ENCODE results near the gene P4HTM. TPM values are rescaled to one million over a fixed set of nuclear protein-coding genes. Genes with fewer than 3 reads are reported as not detected.
"Not testable (repeated sequence)": the region's sequence is repeated elsewhere in the genome, so short reads cannot be mapped to it uniquely, and the experiment has no call there.

The P4HTM gene
- total RNA-seq, 1 experiment from 2014 or later = not detected

- no peak for DNase-seq
- Histone ChIP-seq H3K36me3 (no peaks in the 10 kb centered on the region), H3K4me3 (no peak overlapping the region), H3K27me3 (no peaks in the 10 kb centered on the region), H3K9me3 (no peaks in the 10 kb centered on the region)
Measured at GRCh38 chr3:49001155-49001554, 11.1 kb downstream of the P4HTM start.

- H3K27me3 ChIP-seq = no peaks in the 10 kb centered on the region
- no peak overlapping the region for H3K4me3 ChIP-seq
- H3K9me3 ChIP-seq = no peaks in the 10 kb centered on the region
- H3K36me3 ChIP-seq = no peaks in the 10 kb centered on the region
- DNase-seq = no peak
Measured at GRCh38 chr3:49004352-49005302, 14.6 kb downstream of the P4HTM start.

DNA sequence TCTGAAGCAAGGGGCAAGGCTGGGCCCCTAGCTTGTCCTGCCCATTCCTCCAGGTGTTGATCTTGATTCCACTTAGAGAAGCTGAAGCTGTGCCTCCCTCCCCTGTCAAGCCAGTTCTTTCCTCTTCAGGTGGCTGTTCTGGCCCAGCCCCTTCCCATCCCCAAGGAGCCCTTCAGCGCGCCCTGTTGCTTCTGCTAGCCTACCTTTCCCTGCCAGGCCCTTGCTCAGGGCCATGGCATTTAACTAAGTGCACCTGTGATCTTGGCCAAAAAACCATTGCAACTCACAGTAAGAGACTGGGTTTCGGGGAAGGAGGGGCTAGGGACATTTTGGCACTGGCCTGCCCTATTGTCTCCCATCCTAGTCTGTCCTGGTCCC lies 15.3 kb downstream of the P4HTM start:
- H3K27me3 ChIP-seq = no peaks in the 10 kb centered on the region
- no peaks in the 10 kb centered on the region for H3K36me3 ChIP-seq
- DNase-seq = no peak
- no peaks in the 10 kb centered on the region for H3K9me3 ChIP-seq
- H3K4me3 ChIP-seq = no peak overlapping the region

- H3K9me3 ChIP-seq = no peaks in the 10 kb centered on the region
- DNase-seq = no peak
- H3K27me3 ChIP-seq = no peaks in the 10 kb centered on the region
- peak overlapping the region; percentile 73 for H3K4me3 ChIP-seq
- no peaks in the 10 kb centered on the region for H3K36me3 ChIP-seq
Measured at GRCh38 chr3:49005998-49006397, 16.0 kb downstream of the P4HTM start.

DNA sequence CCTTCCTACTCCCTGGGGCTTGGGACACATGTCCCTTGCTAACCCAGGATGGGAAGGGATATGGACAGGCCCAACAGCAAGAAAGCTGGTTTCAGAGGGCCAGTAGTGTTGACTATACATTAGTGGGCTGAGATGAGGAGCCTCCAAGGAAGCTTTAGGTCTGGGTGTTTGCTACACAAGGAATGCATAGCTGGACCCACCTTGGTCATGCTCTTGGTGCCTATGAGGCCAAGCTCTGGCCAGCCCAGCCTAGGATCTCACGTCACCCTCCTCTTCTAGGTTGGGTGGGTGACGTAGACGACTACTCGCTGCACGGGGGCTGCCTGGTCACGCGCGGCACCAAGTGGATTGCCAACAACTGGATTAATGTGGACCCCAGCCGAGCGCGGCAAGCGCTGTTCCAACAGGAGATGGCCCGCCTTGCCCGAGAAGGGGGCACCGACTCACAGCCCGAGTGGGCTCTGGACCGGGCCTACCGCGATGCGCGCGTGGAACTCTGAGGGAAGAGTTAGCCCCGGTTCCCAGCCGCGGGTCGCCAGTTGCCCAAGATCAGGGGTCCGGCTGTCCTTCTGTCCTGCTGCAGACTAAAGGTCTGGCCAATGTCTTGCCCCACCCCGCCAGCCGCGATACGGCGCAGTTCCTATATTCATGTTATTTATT lies 16.5 kb downstream of the P4HTM start:
- Histone ChIP-seq H3K36me3 (no peaks in the 10 kb centered on the region), H3K27me3 (no peaks in the 10 kb centered on the region), H3K4me3 (peak overlapping the region; percentile 73), H3K9me3 (no peaks in the 10 kb centered on the region)
- DNase-seq = no peak

GRCh38 chr3:49007068-49007770 lies 17.2 kb downstream of the P4HTM start, which contains the start of gene WDR6:
TSS of gene WDR6 (plus strand) at chr3:49007391. CDS start at chr3:49007432, 41 bp downstream.
- Histone ChIP-seq H3K27me3 (no peaks in the 10 kb centered on the region), H3K9me3 (no peaks in the 10 kb centered on the region)

GRCh38 chr3:49007771-49008528 lies 17.9 kb downstream of the P4HTM start:
- peaks cover 2% of the 10 kb centered on the region; the same call in 1 of the 2 replicates for H3K36me3 ChIP-seq
- H3K27me3 ChIP-seq = no peaks in the 10 kb centered on the region
- DNase-seq = peak; percentile 82
- H3K9me3 ChIP-seq = no peaks in the 10 kb centered on the region
- peak overlapping the region; percentile 73 for H3K4me3 ChIP-seq

More at GRCh38 chr3:49007068-49007770, 17.2 kb downstream of the P4HTM start, which contains the start of gene WDR6:
- H3K36me3 ChIP-seq = 0 out of 2 replicates have a peak, but pooled peaks cover 2% of the 10 kb centered on the region
- peak; percentile 96 for DNase-seq
- H3K4me3 ChIP-seq = peak within 1 kb of the TSS; percentile 73

GRCh38 chr3:49008627-49009026 lies 18.6 kb downstream of the P4HTM start:
- H3K36me3 ChIP-seq, H3K9me3 ChIP-seq, DNase-seq, H3K4me3 ChIP-seq, H3K27me3 ChIP-seq: not testable (repeated sequence)

GRCh38 chr3:49009396-49009795 lies 19.4 kb downstream of the P4HTM start:
- no peak for DNase-seq
- no peak overlapping the region for H3K4me3 ChIP-seq
- peaks cover 2% of the 10 kb centered on the region; the same call in 1 of the 2 replicates for H3K36me3 ChIP-seq
- no peaks in the 10 kb centered on the region for H3K27me3 ChIP-seq
- H3K9me3 ChIP-seq = no peaks in the 10 kb centered on the region

- H3K27me3 ChIP-seq = no peaks in the 10 kb centered on the region
- H3K4me3 ChIP-seq = no peak overlapping the region
- H3K36me3 ChIP-seq = peaks cover 9% of the 10 kb centered on the region
- no peak for DNase-seq
- no peaks in the 10 kb centered on the region for H3K9me3 ChIP-seq
Measured at GRCh38 chr3:49012441-49013017, 22.5 kb downstream of the P4HTM start.

GRCh38 chr3:49013113-49013737 lies 23.2 kb downstream of the P4HTM start:
- no peak for DNase-seq
- Histone ChIP-seq H3K9me3 (no peaks in the 10 kb centered on the region), H3K36me3 (peaks cover 9% of the 10 kb centered on the region), H3K4me3 (no peak overlapping the region), H3K27me3 (no peaks in the 10 kb centered on the region)

DNA sequence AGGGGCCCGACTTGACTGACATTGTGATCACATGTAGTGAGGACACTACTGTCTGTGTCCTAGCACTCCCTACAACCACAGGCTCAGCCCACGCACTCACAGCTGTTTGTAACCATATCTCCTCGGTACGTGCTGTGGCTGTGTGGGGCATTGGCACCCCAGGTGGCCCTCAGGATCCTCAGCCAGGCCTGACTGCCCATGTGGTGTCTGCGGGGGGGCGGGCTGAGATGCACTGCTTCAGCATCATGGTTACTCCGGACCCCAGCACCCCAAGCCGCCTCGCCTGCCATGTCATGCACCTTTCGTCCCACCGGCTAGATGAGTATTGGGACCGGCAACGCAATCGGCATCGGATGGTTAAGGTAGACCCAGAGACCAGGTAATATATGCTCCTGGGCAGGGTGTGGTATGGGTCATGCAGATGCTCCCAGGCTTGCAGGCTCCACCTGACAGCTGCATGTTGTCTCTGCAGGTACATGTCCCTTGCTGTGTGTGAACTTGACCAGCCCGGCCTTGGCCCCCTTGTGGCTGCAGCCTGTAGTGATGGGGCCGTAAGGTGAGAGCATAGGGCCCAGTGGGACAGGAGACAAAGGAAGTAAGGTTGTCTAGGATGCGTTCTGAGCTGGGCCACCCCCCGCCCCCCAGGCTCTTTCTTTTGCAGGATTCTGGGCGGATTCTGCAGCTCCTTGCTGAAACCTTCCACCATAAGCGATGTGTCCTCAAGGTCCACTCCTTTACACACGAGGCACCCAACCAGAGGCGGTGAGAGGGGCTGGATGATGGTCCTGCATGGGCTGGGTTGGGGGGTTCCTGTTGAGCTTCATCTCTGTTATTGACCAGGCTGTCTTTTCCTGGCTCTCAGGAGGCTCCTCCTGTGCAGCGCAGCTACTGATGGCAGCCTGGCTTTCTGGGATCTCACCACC lies 24.0 kb downstream of the P4HTM start:
- no peak for DNase-seq
- Histone ChIP-seq H3K36me3 (peaks cover 9% of the 10 kb centered on the region), H3K27me3 (no peaks in the 10 kb centered on the region), H3K9me3 (no peaks in the 10 kb centered on the region), H3K4me3 (no peak overlapping the region)

- Histone ChIP-seq H3K9me3 (no peaks in the 10 kb centered on the region), H3K36me3 (peaks cover 9% of the 10 kb centered on the region), H3K4me3 (no peak overlapping the region), H3K27me3 (no peaks in the 10 kb centered on the region)
- no peak for DNase-seq
Measured at GRCh38 chr3:49015072-49015471, 25.0 kb downstream of the P4HTM start.

- Histone ChIP-seq H3K9me3 (no peaks in the 10 kb centered on the region), H3K4me3 (no peak overlapping the region), H3K27me3 (no peaks in the 10 kb centered on the region), H3K36me3 (peaks cover 9% of the 10 kb centered on the region)
- no peak for DNase-seq
Measured at GRCh38 chr3:49015765-49016164, 25.7 kb downstream of the P4HTM start.

All from MG63 (cell line).